GM19328 (cell line): ENCODE data around the gene YPEL1.
"Not testable (repeated sequence)": the region's sequence is repeated elsewhere in the genome, so short reads cannot be mapped to it uniquely, and the experiment has no call there.

Experiments
- ATAC-seq: cut with Tn5 transposase; IDR thresholded peaks from one replicate; pipeline ENCODE4 v1.9.1; 2021; ENCODE audit warnings: mild to moderate bottlenecking, moderate library complexity; ENCODE audit not compliant: unreplicated experiment

Gene YPEL1

DNA sequence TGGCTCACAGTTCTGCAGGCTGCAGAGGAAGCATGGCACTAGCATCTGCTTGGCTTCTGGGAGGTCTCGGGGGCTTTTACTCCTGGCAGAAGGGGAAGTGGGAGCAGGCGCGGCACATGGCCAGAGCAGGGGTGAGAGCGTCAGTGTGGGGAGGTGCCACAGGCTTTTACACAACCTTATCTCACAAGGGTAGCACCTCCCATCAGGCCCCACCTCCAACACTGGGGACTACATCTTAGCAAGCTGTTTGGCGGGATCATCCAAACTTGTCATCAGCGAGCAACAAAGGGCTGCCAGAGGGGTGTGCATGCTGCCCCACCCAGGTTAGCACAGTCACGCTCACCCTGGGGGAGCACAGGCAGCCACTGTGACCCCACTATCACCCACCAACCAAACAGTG, 18.9 kb upstream of the YPEL1 start:
- ATAC-seq = no peak

DNA sequence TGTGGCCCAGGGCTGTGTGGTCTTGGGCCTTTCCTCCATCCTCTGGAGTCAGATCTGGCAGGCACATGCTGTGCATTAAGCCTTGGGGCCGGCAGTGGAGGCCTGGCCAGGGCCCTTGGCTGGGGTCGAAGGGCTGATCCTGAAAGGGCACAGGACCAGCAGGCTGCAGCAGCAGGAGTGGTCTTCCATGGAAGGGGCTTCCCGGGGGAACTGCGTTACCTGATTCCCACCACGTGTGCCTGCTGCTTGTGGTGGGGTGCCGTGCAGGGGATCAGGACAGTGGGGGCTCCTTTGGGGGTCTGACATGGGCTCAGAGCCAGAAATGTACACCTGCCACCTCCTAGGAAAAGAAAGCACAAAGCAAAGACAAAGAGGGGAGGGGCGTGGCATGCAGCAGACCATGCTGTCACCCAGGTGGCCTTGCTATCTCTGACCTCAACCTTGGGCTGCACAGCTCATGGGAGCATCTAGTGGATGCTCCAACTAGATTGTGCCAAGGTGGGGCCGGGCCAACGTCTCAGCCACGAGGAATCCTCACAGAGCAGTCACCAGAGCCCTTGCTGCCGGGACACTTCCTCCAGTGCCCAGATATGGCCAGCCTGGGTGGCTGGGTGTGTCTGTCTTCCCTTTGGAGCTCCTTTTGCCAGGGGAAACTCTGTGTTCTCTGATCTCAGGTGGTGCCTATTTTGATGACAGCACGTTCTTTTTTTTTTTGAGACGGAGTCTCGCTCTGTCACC, 17.9 kb upstream of the YPEL1 start:
- ATAC-seq = no peak

DNA sequence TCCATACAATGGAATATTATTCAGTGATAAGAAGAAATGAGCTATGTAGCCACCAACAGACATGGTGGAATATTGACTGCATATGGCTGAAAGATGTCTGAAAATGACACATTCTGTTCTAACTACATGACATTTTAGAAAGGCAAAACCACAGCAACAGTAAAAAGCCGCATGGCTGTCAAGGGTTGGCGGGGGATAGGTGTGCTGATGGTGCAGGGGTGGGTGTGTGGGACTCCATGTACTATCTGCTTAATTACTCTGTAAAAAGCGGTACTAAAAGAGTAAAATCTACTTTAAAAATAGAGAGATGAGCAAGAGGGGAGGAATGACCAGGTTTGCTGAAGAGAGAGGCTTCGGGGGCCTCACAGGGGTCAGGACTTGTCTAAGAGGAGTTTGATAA, 16.7 kb upstream of the YPEL1 start:
- no peak for ATAC-seq

DNA sequence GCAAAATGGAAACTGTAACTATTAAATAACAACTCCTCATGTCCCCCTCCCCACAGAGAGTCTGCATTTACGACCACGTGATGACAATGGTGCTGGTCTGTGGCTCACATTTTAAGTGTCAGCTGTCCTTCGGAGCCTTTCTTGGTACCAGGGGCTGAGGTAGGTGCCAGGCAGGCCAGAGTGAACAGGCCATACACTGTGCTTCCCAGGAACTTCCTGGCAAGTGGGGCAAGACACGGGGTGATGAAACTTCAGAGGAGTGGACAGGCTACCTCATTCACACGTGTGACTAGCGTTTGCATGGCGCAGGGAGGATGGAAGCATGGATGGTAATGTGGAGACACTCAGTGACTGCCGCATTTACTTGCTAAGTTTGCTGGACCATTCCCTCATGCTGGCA, 10.4 kb upstream of the YPEL1 start:
- no peak for ATAC-seq

DNA sequence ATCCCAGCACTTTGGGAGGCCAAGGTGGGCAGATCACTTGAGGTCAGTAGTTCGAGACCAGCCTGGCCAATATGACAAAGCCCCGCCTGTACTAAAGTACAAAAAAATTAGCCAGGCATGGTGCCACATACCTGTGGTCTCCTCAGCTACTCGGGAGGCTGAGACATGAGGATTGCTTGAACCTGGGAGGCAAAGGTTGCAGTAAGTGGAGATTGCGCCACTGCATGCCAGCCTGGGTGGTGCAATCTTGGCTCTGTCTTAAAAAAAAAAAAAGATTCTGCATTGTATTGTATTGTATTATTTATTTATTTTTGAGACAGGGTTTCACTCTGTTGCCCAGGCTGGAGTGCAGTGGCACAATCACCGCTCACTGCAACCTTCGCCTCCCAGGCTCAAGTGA, 9.3 kb upstream of the YPEL1 start:
- ATAC-seq = not testable (repeated sequence)

DNA sequence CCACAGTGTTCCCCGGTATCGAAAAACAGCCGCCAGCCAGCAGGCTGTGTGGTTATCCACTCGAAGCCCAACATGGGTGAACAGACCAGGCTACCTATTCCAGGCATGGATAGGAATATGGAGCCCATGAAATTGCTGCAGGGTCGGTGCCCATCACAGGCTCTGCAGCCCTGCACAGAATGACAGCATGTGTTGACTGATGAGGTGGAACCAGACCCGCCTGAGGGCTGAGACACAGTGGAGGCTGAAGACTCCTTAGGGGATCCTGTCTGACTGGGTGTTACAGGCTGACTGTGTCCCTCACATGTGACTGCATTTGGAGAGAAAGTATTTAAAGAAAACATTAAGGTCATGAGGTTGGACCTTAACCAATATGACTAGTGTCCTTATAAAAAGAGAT, 6.2 kb upstream of the YPEL1 start:
- ATAC-seq = no peak

DNA sequence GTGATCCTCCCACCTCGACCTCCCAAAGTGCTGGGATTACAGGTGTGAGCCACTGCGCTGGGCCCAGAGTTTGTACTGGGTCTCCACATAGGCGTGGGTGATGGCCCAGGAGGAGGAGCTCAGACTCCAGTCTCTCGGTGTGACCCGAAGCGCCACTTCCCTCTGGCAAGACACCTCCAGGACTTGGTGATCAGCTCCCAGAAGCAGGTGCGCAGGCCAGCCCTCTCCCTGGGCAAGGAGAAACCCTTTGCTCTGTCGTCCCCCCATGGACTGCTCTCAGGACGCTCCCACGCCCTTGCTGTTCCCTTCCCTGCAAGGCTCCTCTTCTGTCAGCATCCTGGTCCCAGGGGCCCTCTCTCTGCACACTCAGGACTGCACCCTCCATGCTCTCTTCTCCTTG, 5.5 kb upstream of the YPEL1 start:
- no peak for ATAC-seq

DNA sequence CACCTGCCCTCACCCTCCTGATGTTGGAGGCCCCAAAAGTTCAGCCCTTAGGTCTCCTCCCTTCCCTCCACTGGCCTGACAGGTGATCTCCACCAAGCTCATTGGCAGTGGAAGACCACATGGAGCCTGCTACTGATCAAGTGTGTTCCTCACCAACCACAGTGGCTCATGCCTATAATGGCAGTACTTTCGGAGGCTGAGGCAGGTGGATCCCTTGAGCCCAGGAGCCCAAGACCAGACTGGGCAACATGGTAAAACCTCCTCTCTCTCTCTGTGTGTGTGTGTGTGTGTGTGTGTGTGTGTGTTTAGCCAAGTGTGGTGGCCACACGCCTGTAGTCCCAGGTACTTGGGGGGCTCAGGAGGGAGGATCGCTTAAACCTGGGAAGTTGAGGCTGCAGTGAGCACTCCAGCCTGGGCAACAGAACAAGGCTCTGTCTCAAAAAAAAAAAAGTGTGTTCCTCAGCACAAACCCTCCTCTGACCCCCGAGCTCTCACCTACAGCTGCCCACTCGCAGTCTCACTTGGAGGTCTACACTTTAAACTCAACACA, 4.3 kb upstream of the YPEL1 start:
- no peak for ATAC-seq

DNA sequence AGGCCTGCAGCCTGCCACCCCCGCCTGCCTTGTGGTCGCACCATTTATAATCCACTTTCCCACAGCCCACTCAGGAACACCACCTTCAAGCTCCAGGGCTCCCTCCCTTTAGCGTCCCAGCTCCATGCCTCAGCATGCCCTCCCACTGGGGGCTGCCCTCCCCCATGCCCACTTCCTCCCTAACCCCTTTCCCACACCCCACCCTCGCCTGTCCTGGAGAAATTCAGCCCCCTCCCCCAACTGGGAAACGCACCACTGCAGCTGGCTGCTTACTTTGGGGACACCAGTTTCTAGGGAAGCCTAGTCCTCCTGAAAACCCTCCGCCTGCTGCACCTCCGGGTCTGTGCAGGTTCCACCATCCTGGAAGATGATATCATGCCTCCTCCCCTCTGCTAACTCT, 3.4 kb upstream of the YPEL1 start:
- ATAC-seq = no peak

DNA sequence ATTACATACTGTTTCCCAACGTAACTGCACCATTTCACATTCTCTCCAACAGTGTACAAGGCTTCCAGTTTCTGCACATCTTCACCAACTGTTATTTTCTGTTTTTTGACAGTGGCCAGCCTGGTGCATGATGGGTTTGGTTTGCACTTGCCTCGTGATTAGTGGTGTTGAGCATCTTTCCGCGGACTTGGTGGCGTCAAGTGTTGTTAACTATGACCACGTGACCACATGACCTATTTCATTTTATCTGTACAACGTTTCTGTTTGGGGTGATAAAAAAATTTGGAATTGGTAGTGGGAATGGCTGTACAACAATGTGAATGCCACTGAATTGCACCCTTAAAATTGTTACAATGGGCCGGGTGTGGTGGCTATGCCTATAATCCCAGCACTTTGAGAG, 2.5 kb upstream of the YPEL1 start:
- ATAC-seq = no peak

DNA sequence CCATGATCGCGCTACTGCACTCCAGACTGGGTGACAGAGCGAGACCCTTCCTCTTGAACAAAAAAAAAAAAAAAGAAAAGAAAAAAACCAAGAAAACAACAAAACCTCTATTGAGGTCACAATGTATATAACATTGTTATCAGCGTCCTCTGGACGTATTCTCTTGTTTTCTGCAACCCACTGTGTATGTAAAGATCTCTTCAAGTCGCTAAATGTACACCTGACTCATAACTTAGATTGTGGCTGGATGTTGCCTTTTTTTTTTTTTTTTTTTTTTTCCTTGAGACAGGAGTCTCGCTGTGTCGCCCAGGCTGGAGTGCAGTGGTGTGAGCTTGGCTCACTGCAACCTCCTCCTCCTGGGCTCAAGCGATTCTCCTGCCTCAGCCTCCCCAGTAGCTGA, 1.4 kb upstream of the YPEL1 start:
- no peak for ATAC-seq

DNA sequence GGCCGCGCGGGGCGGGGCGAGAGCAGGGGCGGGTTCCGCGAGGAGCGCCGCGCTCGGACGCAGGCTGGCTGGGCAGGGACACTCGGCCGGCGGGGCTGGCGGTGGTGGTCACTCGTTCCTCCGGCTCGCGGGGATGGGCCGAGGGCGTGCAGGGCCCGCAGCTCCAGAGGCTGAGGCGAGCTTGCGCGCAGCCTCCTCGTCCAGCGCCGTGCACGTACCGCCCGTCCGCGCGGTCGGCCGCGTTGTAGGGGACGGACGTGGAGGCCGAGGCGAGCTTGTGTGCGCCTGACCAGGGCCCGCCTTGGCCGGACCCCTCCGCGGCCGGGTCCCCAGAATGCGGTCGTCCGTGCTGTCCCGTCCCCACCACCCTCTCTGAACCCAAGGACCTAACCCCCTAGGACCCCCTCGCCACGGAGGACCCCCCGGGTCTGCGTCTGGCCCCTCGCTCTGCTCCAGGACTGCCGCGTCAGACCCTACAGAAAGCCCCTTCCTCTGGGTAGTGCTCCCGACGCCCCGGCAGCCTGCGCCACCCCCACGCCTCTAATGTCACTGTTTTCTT, 569 bp upstream of the YPEL1 start:
- no peak for ATAC-seq

DNA sequence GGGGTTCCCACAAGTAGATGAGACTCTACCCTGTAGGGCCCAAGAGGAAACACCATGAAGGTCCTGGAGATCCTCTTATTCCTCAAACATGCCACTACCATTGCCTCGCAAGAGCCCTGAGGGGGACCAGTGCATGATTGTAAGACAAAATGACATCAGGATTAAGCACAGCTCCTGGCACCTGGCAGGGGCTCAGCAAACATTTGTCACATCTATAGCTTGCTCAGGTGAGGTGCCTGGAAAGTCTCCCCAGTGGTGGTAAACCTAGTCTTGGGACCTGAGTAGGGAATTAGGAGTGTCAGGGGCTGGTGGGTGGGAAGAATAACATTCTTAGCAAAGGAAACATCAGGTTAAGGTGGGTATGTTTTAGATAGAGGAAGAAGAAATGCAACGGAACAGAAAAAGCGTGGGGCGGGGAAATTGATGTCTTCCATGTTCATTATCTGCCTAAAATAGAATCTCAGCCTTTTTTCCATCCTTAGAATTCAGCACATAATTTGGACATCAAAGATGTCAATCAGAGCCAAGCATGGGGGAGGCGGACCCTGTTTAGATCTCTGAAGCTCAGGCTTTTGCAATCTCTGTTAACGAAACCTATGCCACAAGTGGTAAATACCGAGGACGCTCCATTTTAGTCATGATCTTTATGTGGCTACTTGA, 924 bp downstream of the YPEL1 start:
- ATAC-seq = no peak

DNA sequence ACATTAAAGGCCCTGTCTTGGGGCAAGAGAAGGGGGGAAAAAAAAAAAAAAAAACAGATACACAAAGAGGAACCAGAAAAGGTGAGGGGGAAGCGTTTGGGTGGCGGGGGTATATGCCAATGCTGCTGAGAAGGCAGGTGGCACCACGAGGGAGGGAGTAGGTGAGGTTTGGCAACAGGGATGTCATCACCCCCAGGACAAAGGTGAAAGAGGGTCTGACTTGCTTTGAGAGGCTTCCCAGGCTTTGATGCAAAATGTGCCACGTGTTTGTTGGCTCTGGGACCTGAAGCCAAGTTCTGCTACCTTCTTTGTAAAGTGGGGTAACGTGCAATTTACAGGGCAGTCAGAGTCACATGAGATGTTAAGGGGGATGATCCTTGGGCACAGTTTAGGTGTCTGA, 4.1 kb downstream of the YPEL1 start:
- no peak for ATAC-seq

DNA sequence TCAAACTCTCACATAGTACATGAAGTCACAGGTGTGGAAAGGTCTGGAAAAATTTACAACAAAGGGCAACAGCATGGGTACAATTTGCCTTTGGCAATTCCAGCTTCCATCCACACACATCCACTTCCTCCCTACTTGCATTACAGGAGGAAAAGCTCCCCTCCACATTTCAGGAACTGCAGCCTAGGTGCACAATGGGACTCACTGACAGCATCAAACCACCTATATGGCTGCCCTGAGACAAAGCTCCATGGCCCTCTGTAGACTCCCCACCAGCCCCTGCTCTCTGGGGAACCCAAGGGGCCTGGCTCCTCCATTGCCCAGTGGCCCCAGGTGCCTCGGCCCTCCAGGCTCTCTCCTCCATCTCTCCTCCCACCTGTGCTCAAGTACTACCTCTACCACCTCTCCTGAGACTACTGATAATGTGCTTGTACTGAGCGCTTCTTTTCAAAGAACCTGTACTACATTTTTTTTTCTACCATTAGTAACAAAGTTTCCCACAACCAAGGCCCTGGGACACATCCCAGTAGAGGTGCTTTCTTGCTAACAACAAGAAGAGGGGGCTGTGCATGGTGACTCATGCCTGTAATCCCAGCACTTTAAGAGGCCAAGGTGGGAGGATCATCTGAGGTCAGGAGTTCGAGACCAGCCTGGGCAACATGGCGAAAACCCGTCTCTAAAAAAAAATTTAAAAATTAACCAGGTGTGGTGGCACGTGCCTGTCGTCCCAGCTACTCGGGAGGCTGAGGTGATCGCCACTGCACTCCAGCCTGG, 4.9 kb downstream of the YPEL1 start:
- no peak for ATAC-seq

DNA sequence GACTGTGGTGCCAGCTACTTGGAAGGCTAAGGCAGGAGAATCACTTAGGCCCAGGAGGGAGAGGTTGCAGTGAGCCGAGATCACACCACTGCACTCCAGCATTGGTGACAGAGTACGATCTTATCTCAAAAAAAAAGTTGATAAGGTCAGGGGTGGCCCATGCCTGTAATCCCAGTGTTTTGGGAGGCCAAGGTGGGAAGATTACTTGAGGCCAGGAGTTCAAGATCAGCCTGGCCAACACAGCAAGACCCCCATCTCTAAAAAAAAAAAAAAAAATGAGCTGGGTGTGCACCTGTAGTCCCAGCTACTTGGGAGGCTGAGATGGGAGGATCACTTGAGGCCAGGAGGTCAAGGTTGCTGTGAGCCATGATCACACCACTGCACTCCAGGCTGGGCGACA, 6.4 kb downstream of the YPEL1 start:
- not testable (repeated sequence) for ATAC-seq

DNA sequence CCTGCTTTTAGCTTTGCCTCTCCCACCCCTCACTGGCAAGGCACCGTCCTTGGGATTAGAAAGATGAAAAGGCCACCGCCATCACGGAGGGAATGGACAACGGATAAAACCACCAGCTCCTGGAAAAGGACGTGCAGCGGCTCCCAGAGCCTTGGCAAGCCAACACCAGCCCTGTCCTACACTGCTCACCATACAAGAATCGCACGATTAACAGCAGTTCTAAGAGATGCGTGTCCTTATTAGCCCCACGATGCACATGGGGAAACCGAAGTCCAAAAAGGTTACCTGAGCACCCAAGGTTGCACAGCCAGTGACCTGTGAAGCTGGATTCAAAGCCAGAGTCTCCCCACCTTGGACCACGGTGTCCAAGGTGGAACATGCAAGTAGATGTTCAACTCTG, 7.3 kb downstream of the YPEL1 start:
- no peak for ATAC-seq

DNA sequence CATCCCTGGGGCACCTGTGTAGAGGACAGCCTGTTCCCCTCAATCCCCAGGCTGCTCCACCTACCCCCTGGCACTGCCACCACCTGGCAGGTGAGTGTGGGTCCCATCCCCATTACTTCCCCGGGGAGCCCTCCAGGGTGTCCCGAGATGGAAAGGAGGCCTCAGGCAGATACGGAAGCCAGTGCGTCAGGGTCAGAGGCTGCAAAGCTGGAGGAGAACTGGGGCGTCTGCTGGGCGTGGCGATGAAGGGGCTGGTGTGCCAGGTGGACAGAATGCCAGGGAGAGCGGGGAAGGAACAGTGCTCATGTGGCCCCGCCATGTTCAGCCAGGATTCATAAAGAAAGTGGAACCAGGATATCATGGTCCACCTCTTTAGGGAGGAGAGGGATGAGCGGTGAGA, 7.8 kb downstream of the YPEL1 start:
- no peak for ATAC-seq

DNA sequence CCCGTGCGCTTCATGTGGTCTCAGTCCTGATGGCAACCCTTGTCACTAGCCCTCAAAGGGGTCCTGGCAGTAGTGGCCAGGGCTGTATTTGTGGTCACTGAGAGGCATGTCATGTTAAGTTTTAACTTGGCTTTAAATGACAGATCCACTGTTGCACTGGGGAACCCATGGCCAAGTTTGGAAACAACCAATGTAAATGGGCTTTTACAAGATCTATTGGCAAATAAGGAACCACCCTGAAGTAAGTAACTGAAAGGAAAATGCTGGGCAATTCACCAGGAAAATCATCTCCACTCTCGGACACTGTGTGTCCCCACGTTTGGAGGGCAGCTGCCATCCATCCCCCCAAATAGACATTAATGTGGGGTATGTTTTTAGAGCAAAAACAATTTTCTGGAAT, 8.4 kb downstream of the YPEL1 start:
- no peak for ATAC-seq

DNA sequence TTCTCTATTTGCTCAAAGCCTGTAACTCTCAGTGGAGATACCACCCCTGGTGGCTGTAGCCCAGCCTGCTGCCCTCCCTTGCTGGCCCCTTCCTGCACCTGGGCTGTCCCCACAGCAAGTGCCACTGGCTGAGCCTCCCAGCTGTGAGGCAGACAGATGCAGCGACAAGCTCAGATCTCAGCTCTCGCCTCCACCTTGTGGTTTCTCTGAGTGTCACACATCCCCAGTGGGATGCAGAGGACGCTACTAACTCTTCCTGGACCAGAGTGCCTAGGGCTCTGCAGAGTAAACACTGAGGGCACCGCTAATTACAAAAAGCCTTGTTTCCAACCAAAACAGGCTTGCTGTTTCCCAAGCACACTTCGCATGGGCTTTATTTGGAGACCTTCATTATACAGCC, 8.9 kb downstream of the YPEL1 start:
- no peak for ATAC-seq

DNA sequence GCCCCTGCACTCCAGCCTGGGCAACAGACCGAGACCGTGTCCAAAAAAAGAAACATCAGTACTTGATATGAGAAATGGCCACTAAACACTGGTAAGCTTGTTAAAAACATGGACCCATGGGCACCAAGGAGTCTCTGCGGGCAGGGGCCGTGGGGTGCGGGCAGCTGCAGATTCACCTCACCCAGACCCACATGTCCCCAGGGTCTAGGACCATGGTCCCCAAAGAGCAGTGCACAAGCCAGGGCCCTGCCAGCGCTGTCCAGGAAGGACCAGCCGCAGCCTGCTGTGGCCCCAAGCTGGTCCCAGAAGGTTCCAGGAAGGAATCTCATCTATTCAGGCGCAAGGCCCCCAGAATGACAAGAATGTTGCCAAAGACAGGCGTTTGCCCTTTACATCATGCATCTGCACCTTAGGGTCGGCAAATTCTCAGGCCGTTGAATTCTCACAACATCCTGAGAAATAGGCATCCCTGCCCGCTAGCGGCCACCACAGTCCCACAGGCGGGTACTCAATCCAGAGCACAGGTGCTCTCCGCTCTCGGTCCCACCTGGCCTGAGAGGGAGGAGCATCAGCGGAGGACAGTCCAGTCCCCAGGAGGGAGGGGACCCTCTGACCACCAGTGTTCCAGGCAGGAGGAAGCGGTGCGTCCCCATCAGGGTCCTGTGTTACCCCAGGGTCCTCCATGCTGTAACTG, 9.5 kb downstream of the YPEL1 start:
- ATAC-seq = no peak
